ACC112 (cell line): ENCODE data around the gene HAPLN2.

Source experiments
- H2AFZ ChIP-seq: fragments of 200-600 bp; sonication (generic); one replicate; pipeline ENCODE4 v1.6.0; 2017; ENCODE audit warnings: antibody characterized with exemption, low read length; ENCODE audit not compliant: unreplicated experiment
- H3K27ac ChIP-seq: fragments of 200-600 bp; sonication (generic); 2 replicates; pipeline ENCODE4 v1.5.1; 2014; ENCODE audit warnings: low read depth, mild to moderate bottlenecking, antibody characterized with exemption, low read length, moderate library complexity
- H3K27me3 ChIP-seq: fragments of 200-600 bp; sonication (generic); 2 replicates; pipeline ENCODE4 v1.6.1; 2014; ENCODE audit warnings: mild to moderate bottlenecking, antibody characterized with exemption, low read length, moderate library complexity, mixed read lengths; ENCODE audit not compliant: insufficient read depth
- H3K36me3 ChIP-seq: fragments of 200-600 bp; sonication (generic); 2 replicates; pipeline ENCODE4 v1.6.1; 2016; ENCODE audit warnings: mild to moderate bottlenecking, antibody characterized with exemption, low read length, moderate library complexity, mixed read lengths; ENCODE audit not compliant: insufficient read depth
- H3K4me1 ChIP-seq: fragments of 200-600 bp; sonication (generic); one replicate; pipeline ENCODE4 v1.6.1; 2016; ENCODE audit warnings: low read length, mixed read lengths; ENCODE audit not compliant: insufficient read depth, unreplicated experiment, control insufficient read depth
- H3K4me3 ChIP-seq: fragments of 200-600 bp; sonication (generic); 2 replicates; pipeline ENCODE4 v1.5.1; 2014; ENCODE audit warnings: mild to moderate bottlenecking, low read depth, low read length
- H3K79me2 ChIP-seq: fragments of 200-600 bp; sonication (generic); one replicate; pipeline ENCODE4 v1.6.0; 2016; ENCODE audit warnings: low read length; ENCODE audit not compliant: control insufficient read depth, unreplicated experiment, insufficient read depth

HAPLN2 gene

GRCh38 chr1:156656806-156657740 lies 37.9 kb downstream of the HAPLN2 start:
- no peak overlapping the region for H2AFZ ChIP-seq
- H3K4me3 ChIP-seq = peak overlapping the region; percentile 72
- H3K36me3 ChIP-seq = no peaks in the 10 kb centered on the region
- H3K27ac ChIP-seq = no peak overlapping the region
- H3K4me1 ChIP-seq = peaks cover 31% of the 10 kb centered on the region
- H3K79me2 ChIP-seq = no peaks in the 10 kb centered on the region
- peaks cover 44% of the 10 kb centered on the region for H3K27me3 ChIP-seq

- Histone ChIP-seq H3K79me2 (no peaks in the 10 kb centered on the region), H3K27me3 (peaks cover 43% of the 10 kb centered on the region), H3K4me3 (no peak overlapping the region), H3K4me1 (peaks cover 38% of the 10 kb centered on the region), H2AFZ (no peak overlapping the region), H3K36me3 (no peaks in the 10 kb centered on the region), H3K27ac (no peak overlapping the region)
These were observed 38.6 kb downstream of the HAPLN2 start for GRCh38 chr1:156657741-156658319.

DNA sequence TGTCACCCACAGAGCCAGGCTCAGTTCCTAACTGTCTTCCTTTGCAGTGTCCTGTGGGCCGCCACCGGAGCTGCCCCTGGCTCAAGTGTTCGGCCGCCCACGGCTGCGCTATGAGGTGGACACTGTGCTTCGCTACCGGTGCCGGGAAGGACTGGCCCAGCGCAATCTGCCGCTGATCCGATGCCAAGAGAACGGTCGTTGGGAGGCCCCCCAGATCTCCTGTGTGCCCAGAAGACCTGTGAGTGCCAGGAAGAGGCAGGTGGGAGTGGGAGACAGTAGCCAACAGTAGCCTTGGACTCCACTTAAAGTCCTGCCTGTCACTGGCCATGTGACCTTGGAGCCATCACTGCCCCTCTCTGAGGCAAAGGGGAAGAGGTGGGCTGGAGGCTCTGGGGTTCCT lies 39.3 kb downstream of the HAPLN2 start:
- H3K36me3 ChIP-seq = no peaks in the 10 kb centered on the region
- peaks cover 39% of the 10 kb centered on the region for H3K27me3 ChIP-seq
- no peak overlapping the region for H3K27ac ChIP-seq
- peaks cover 45% of the 10 kb centered on the region for H3K4me1 ChIP-seq
- H3K4me3 ChIP-seq = no peak overlapping the region
- no peaks in the 10 kb centered on the region for H3K79me2 ChIP-seq
- H2AFZ ChIP-seq = no peak overlapping the region

DNA sequence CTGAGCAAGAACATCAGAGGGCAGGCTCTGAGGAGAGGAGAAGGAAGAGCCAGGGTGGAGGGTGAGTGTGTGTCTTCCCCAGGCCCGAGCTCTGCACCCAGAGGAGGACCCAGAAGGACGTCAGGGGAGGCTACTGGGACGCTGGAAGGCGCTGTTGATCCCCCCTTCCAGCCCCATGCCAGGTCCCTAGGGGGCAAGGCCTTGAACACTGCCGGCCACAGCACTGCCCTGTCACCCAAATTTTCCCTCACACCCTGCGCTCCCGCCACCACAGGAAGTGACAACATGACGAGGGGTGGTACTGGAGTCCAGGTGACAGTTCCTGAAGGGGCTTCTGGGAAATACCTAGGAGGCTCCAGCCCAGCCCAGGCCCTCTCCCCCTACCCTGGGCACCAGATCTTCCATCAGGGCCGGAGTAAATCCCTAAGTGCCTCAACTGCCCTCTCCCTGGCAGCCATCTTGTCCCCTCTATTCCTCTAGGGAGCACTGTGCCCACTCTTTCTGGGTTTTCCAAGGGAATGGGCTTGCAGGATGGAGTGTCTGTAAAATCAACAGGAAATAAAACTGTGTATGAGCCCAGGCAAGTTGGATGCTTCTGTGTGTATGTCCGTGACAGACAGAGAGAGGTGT lies 39.8 kb downstream of the HAPLN2 start:
- no peak overlapping the region for H3K4me3 ChIP-seq
- no peaks in the 10 kb centered on the region for H3K79me2 ChIP-seq
- no peak overlapping the region for H2AFZ ChIP-seq
- H3K27ac ChIP-seq = no peak overlapping the region
- peaks cover 46% of the 10 kb centered on the region for H3K4me1 ChIP-seq
- peaks cover 33% of the 10 kb centered on the region for H3K27me3 ChIP-seq
- no peaks in the 10 kb centered on the region for H3K36me3 ChIP-seq

DNA sequence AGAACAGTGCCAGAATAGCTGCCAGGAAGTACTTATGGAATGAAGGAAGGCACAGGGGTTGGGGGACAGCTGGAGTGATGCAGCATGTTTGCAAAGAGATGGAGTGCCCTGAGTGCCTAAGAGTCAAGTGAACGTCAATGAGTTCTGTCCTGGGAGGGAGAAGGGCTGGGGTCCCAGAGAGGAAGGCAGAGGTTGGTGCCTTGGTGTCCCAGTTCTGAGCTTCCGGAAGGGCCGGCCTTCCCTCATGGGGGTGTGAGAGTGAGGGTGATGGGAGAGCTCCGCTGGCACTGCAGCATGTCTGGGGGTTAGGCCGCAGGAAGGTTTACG lies 40.4 kb downstream of the HAPLN2 start:
- H3K36me3 ChIP-seq = no peaks in the 10 kb centered on the region
- H3K27ac ChIP-seq = no peak overlapping the region
- H3K4me3 ChIP-seq = peak overlapping the region; percentile 36; the same call in 1 of the 2 replicates
- H3K4me1 ChIP-seq = peaks cover 51% of the 10 kb centered on the region
- H2AFZ ChIP-seq = no peak overlapping the region
- H3K27me3 ChIP-seq = peaks cover 28% of the 10 kb centered on the region
- H3K79me2 ChIP-seq = no peaks in the 10 kb centered on the region

DNA sequence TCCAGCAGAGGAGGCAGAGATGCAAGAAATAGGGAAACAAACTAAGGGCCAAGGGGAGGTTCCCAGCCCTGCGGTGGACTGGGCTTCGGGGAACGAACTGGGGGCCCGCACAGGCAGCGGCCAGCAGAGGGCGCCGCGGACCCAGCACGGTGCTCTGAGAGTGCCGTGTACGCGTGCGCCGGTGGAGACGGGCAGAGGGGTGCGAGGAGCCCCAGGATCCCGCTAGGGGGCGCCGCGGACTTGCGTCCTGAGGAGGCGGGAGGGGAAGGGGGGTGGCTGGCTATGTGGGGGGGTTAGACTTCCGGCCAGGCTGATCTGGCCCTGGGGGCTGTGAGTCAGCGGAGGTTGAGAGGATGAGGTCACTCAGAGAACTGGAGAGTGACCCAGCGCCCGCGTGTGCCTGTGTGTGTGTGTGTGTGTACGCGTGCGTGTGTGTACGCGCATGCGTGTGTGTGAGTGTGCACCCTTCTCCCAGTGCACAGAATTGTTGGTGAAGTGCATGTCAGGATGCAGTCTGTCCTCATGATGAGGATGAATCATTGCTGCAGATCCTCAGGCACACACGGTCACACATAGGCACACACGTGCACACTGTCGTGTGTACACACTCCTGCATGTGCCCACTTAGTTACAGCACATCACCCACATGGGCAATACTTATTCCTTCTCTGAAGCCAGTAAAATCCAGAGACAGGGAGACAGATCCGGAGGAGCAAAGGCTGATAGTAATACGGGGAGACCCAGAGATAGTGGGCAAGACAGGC lies 41.0 kb downstream of the HAPLN2 start:
- no peak overlapping the region for H2AFZ ChIP-seq
- peak overlapping the region; percentile 67 for H3K4me3 ChIP-seq
- peak overlapping the region; percentile 70 for H3K27ac ChIP-seq
- no peaks in the 10 kb centered on the region for H3K79me2 ChIP-seq
- H3K36me3 ChIP-seq = no peaks in the 10 kb centered on the region
- peaks cover 22% of the 10 kb centered on the region for H3K27me3 ChIP-seq
- H3K4me1 ChIP-seq = peaks cover 54% of the 10 kb centered on the region

- no peak overlapping the region for H2AFZ ChIP-seq
- H3K4me3 ChIP-seq = peak overlapping the region; percentile 67
- peaks cover 54% of the 10 kb centered on the region for H3K4me1 ChIP-seq
These were observed 41.5 kb downstream of the HAPLN2 start for GRCh38 chr1:156660752-156661112.

GRCh38 chr1:156662005-156662799 lies 43.0 kb downstream of the HAPLN2 start:
- Histone ChIP-seq H3K4me1 (peaks cover 48% of the 10 kb centered on the region), H3K79me2 (no peaks in the 10 kb centered on the region), H3K36me3 (no peaks in the 10 kb centered on the region), H3K27me3 (peaks cover 2% of the 10 kb centered on the region; the same call in 1 of the 2 replicates), H3K27ac (peak overlapping the region; percentile 45), H3K4me3 (no peak overlapping the region), H2AFZ (peak overlapping the region; percentile 9)

More at GRCh38 chr1:156660752-156661112, 41.5 kb downstream of the HAPLN2 start:
- Histone ChIP-seq H3K27me3 (peaks cover 16% of the 10 kb centered on the region; the same call in 1 of the 2 replicates), H3K36me3 (no peaks in the 10 kb centered on the region), H3K27ac (peak overlapping the region; percentile 70), H3K79me2 (no peaks in the 10 kb centered on the region)

- H3K27me3 ChIP-seq = no peaks in the 10 kb centered on the region
- no peak overlapping the region for H2AFZ ChIP-seq
- no peak overlapping the region for H3K27ac ChIP-seq
- H3K4me3 ChIP-seq = no peak overlapping the region
- no peaks in the 10 kb centered on the region for H3K36me3 ChIP-seq
- H3K79me2 ChIP-seq = no peaks in the 10 kb centered on the region
- peaks cover 47% of the 10 kb centered on the region for H3K4me1 ChIP-seq
These were observed 43.5 kb downstream of the HAPLN2 start for GRCh38 chr1:156662800-156663055.

- Histone ChIP-seq H3K4me3 (no peak overlapping the region), H3K79me2 (no peaks in the 10 kb centered on the region), H3K36me3 (no peaks in the 10 kb centered on the region), H3K27ac (no peak overlapping the region), H2AFZ (no peak overlapping the region), H3K4me1 (peaks cover 47% of the 10 kb centered on the region), H3K27me3 (no peaks in the 10 kb centered on the region)
These were observed 44.0 kb downstream of the HAPLN2 start for GRCh38 chr1:156663178-156663577.
